Measurements from ENCODE around the gene IP6K1.
"Not testable (repeated sequence)": the region's sequence is repeated elsewhere in the genome, so short reads cannot be mapped to it uniquely, and the experiment has no call there.

Gene IP6K1

GRCh38 chr3:49785565-49786356 is 581 bp downstream of the IP6K1 start:
- TF ChIP-seq ZNF274 (IDR thresholded peaks at IDR 0.05; ENCODE audit: low read depth, low read length), result no peak
- H3K4me3 ChIP-seq (ENCODE audit: low read length), result peak overlapping the region; percentile 77

DNA sequence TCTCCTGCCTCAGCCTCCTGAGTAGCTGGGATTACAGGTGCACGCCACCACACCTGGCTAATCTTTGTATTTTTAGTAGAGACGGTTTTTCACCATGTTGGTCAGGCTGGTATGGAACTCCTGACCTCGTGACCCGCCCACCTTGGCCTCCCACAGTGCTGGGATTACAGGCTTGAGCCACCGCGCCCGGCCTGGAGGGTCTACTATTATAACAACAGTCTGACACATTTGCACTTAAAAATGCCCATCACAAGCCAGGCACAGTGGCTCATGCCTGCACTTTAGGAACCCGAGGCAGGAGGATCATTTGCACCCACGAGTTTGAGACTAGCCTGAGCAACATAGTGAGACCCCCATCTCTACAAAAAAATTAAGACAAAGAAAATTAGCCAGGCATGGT is 4.1 kb downstream of the IP6K1 start:
- H3K4me3 ChIP-seq (ENCODE audit: low read length), result not testable (repeated sequence)

GRCh38 chr3:49781415-49782199 is 4.7 kb downstream of the IP6K1 start:
- H3K4me3 ChIP-seq (ENCODE audit: low read length), result no peak overlapping the region
- no peak for TF ChIP-seq ZNF274 (IDR thresholded peaks at IDR 0.05; ENCODE audit: low read depth, low read length)

GRCh38 chr3:49780975-49781365 is 5.4 kb downstream of the IP6K1 start:
- H3K4me3 ChIP-seq (ENCODE audit: low read length), result not testable (repeated sequence)

- no peak overlapping the region for H3K4me3 ChIP-seq (ENCODE audit: low read length)
- TF ChIP-seq ZNF274 (IDR thresholded peaks at IDR 0.05; ENCODE audit: low read depth, low read length), result no peak
Observed at GRCh38 chr3:49780080-49780974, 6.0 kb downstream of the IP6K1 start.

- H3K4me3 ChIP-seq (ENCODE audit: low read length), result no peak overlapping the region
- no peak for TF ChIP-seq ZNF274 (IDR thresholded peaks at IDR 0.05; ENCODE audit: low read depth, low read length)
Observed at GRCh38 chr3:49779358-49780079, 6.8 kb downstream of the IP6K1 start.

DNA sequence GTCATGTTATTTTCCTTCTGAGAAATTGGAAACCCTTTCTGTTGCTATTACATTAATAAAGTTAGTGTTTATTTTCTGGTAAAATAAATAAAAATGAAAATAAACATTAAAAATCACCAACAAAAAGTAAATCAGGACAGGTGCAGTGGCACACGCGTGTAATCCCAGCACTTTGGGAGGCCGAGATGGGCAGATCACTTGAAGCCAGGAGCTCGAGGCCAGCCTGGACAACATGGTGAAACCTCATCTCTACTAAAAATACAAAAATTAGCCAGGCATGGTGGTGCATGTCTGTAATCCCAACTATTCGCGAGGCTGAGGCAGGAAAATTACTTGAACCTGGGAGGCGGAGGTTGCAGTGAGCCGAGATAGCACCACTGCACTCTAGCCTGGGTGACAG is 10.2 kb downstream of the IP6K1 start:
- not testable (repeated sequence) for H3K4me3 ChIP-seq (ENCODE audit: low read length)

DNA sequence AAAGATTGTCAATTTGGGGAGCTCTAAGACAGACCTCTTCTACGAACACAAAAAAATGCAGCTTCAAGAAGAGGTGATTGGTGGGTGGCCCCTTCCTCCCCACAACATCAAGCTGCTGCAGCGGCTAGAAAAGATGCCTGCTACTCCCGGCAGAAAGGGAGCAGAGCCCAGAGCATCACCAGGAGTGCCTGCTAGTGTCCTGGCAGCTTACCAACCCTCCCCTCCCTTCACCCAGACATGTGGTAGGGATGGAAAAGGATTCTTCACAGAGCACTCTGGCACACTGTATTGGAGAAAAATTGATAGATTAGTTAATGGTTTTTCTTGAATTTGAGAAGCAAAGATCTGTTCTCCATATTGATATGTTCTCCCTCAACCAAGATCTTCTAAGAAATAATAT is 10.8 kb downstream of the IP6K1 start:
- no peak overlapping the region for H3K4me3 ChIP-seq (ENCODE audit: low read length)
- TF ChIP-seq ZNF274 (IDR thresholded peaks at IDR 0.05; ENCODE audit: low read depth, low read length), result no peak

GRCh38 chr3:49772703-49773102 is 13.6 kb downstream of the IP6K1 start:
- no peak overlapping the region for H3K4me3 ChIP-seq (ENCODE audit: low read length)
- TF ChIP-seq ZNF274 (IDR thresholded peaks at IDR 0.05; ENCODE audit: low read depth, low read length), result no peak

DNA sequence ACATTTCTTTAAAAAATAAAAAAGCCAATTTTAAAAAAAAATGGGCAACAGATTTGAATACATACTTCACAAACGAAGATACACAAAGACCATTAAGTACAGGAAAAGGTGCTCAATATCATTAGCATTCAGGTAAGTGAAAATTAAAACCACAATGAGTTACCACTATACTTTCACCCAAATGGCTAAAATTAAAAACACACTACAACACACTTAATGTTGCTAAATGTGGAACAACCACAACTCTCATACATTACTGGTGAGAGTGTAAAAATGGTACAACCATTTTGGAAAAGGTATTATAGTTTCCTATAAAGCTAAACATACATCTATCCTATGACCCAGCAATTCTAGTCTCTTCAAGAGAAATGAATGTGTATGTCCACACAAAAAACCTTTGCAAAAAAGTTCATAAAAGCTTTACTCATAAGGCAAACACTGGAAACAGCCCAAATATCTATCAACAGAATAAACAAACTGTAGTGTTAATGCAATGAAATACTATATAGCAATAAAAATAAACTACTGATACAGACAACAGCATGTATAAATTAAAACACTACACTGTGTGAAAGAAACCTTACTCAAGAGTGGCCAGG is 14.9 kb downstream of the IP6K1 start:
- no peak for TF ChIP-seq ZNF274 (IDR thresholded peaks at IDR 0.05; ENCODE audit: low read depth, low read length)
- H3K4me3 ChIP-seq (ENCODE audit: low read length), result no peak overlapping the region

DNA sequence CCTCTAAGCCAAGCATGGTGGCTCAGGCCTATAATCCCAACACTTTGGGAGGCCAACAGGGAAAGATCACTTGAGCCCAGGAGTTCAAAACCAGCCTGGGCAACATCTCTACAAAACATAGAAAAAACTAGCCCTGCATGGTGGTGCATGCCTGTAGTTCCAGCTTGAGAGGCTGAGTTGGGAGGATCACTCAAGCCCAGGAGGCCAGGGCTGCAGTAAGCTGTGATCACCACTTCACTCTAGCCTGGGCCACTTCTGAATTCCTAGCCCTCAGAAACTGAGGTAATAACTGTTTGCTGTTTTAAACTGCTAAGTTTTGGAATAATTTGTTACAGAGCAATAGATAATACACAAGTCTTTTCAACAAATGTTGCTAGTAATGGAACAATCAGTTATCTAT is 16.4 kb downstream of the IP6K1 start:
- TF ChIP-seq ZNF274 (IDR thresholded peaks at IDR 0.05; ENCODE audit: low read depth, low read length), result no peak

GRCh38 chr3:49769286-49769915 is 16.9 kb downstream of the IP6K1 start:
- TF ChIP-seq ZNF274 (IDR thresholded peaks at IDR 0.05; ENCODE audit: low read depth, low read length), result no peak
- no peak overlapping the region for H3K4me3 ChIP-seq (ENCODE audit: low read length)

More for the DNA sequence above, 16.4 kb downstream of the IP6K1 start:
- no peak overlapping the region for H3K4me3 ChIP-seq (ENCODE audit: low read length)

GRCh38 chr3:49763981-49764380 is 22.4 kb downstream of the IP6K1 start:
- TF ChIP-seq ZNF274 (IDR thresholded peaks at IDR 0.05; ENCODE audit: low read depth, low read length), result no peak
- no peak overlapping the region for H3K4me3 ChIP-seq (ENCODE audit: low read length)

Data from GM08714 (cell line).